GM18498 (cell line): ENCODE measurements around the gene PARD6B.
A peak's percentile ranks its signal among the peaks of the same experiment; 100 is the strongest.
"Not testable (repeated sequence)": the region's sequence is repeated elsewhere in the genome, so short reads cannot be mapped to it uniquely, and the experiment has no call there.

ENCODE experiments used
- ATAC-seq: cut with Tn5 transposase; IDR thresholded peaks from one replicate; pipeline ENCODE4 v1.9.1; 2021; ENCODE audit warnings: mild to moderate bottlenecking, moderate library complexity; ENCODE audit not compliant: unreplicated experiment

PARD6B gene, protein sequence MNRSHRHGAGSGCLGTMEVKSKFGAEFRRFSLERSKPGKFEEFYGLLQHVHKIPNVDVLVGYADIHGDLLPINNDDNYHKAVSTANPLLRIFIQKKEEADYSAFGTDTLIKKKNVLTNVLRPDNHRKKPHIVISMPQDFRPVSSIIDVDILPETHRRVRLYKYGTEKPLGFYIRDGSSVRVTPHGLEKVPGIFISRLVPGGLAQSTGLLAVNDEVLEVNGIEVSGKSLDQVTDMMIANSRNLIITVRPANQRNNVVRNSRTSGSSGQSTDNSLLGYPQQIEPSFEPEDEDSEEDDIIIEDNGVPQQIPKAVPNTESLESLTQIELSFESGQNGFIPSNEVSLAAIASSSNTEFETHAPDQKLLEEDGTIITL

DNA sequence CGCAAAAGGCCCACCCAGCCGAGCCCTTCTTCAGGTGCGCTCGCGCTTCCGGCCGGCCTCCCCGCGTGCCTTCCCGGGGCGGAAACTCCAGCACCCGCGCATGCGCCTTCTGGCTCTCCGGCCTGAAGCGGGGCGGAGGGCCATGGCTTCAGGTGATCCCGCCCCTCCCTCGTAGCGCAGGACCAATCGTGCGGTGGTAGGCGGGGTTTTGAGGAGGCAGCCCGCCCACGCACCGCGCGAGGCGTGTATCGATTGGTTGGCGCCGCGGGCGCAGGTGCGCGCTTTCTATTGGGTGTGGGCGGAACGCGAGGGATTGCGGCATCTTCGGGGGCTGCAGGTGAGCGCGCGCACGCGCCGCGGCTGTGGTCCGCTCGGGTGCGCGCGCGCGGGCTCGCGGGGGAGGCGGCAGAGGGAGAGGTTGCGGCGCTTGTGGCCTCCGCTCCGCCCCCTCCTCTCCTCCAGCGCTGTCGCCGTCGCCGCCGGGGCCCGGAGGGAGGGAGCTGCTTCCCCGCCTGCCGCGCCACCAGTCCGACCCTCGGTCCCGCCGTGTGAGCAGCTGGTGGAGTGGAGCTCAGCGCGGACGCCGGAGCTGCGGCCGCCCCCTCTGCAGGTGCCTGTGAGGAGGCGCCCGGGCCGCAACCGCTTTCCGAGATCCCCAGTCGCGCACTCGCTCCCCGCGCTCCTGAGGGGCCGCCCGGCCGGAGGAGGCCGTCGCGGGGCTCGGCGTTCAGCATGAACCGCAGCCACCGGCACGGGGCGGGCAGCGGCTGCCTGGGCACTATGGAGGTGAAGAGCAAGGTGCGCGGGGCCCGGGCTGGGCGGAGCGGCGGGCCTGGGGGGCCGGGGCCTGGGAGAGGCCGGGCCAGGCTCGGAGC is at the start of gene PARD6B:
Gene PARD6B, plus strand, starts transcription at position 526 of the 875 bp plus-strand sequence. Its CDS starts 207 bp downstream, at position 733.
- peak; percentile 92 for ATAC-seq

DNA sequence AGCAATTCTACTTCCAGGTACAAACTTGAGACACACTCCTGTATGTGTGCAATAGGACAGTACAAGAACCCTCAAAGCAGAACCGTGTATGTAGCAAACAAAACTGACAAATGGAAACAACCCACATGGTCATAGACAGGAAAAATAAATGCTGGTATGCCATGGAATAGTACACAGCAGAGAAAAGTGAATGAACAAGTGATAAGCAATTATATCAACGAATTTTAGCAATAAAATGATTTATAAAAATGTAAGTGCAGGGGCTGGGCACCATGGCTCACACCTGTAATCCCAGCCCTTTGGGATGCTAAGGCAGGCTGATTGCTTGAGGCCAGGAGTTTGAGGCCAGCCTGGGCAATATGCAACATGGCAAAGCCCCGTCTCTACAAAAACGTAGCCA is 49.3 kb upstream of the PARD6B start:
- ATAC-seq: no peak

DNA sequence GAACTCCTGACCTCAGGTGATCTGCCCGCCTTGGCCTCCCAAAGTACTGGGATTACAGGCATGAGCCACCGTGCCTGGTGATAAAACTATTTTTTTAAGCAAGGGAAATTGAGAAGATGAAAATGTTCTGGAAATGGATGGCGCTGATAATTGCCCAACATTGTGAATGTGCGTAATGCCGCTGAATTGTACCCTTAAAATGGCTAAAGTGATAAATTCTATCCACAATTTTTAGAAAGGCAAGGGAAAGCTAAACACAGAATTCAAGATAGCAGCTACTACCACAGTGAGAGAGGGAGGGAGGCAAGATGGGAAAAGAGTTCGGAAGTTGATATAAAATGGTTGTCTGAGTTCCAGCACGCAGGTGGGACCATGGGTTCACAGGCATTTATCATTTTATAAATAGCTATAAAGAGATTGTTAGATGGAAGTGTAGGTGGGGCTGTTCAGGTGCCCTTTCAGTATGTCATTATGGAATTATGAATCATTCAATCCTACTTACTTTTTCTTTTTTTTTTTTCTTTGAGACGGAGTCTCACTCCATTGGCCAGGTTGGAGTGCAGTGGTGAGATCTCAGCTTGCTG is 48.3 kb upstream of the PARD6B start:
- no peak for ATAC-seq

DNA sequence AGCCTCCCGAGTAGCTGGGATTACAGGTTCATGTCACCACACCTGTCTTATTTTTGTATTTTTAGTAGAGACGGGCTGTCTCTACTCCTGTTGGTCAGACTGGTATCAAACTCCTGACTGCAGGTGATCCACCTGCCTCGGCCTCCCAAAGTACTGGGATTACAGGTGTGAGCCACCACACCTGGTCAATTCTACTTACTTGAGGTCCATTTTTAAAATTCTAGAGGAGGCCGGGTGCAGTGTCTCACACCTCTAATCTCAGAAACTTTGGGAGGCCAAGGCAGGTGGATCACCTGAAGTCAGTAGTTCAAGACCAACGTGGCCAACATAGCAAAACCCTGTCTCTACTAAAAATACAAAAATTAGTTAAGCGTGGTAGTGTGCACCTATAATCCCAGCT is 47.8 kb upstream of the PARD6B start:
- no peak for ATAC-seq

DNA sequence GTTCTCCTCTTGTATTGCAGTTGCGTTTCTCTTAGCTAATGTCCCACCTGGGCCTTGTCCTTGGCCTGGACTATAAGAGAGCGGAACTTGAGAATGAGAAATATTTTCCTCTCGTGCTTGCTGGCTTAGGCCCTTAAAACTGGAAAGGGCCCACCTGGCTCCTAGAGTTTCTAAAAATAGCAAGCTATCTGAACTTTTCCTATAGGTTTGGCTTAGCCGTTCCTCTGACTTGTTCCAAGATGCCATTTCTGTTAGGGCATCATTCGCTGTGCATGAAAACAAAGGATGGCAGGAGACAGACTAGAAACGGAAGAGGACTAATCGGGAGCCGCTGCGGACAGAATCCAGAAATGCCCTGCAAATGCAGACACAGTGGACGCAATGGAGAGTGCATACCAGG is 44.6 kb upstream of the PARD6B start:
- no peak for ATAC-seq

DNA sequence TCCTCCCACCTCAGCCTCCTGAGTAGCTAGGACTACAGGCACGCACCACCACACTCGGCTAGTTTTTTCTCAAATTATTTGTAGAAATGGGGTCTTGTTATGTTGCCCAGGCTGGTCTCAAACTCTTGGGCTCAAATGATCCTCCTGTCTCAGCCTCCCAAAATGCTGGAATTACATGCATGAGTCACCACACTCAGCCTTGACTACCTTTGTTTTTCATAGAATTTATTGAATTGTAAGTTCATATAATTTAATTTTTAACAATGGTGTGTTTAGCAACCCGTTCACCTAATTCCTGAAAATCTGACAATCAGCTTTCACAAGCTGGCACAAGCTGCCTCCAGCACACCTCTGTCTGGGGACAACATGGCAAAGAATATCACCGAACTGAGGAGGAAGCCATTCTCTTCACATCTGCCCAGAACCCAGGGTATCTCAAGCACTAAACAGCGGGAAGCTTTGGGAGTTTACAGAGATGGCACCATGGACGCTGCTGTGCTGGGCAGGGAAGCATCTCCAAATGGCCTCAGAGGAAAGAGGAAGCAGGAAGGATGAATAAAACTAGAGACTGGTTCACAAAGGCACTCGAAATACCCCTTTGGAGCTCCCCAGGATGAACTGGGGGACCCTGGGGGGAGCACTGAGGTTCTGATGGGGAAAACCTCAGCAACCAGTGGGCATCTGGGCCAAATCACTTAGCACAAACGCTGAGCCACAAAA is 43.0 kb upstream of the PARD6B start:
- ATAC-seq: no peak

DNA sequence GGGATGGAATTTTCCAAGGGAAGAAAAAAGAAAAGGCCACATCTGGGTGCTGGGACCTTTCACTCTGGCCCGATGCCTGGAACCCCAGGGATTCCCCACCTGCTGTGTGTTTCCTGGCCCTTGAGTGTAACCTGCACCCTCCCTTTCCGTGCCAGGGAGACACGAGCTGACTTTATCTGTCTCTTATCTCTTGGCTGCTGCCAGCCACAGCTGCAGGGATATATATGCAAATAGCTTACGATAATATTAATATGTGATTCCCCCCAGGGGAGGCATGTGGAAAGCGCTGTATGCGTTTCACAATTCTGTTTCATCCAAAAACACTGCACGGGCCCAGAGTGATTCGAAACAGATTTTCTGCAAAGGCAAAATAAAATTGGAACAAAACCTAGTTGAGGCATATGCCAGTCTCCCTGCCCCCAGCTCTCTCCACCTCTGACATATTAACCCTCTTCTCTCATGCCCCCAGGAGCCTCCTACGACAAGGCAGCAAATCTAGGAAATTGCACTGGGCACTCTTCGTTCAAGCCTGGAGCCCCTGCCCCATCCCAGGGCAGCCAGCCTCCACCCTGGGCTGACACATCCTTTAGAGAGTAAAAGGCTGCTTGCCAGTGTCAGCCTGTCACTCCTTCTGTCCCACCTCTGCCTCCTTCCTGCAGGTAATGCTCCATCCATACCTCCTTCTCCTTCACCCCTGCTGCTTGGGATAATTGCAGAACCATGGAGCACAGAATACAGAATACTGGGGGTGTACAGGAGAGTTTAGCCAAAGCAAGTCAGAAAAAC is 41.3 kb upstream of the PARD6B start:
- ATAC-seq: no peak

DNA sequence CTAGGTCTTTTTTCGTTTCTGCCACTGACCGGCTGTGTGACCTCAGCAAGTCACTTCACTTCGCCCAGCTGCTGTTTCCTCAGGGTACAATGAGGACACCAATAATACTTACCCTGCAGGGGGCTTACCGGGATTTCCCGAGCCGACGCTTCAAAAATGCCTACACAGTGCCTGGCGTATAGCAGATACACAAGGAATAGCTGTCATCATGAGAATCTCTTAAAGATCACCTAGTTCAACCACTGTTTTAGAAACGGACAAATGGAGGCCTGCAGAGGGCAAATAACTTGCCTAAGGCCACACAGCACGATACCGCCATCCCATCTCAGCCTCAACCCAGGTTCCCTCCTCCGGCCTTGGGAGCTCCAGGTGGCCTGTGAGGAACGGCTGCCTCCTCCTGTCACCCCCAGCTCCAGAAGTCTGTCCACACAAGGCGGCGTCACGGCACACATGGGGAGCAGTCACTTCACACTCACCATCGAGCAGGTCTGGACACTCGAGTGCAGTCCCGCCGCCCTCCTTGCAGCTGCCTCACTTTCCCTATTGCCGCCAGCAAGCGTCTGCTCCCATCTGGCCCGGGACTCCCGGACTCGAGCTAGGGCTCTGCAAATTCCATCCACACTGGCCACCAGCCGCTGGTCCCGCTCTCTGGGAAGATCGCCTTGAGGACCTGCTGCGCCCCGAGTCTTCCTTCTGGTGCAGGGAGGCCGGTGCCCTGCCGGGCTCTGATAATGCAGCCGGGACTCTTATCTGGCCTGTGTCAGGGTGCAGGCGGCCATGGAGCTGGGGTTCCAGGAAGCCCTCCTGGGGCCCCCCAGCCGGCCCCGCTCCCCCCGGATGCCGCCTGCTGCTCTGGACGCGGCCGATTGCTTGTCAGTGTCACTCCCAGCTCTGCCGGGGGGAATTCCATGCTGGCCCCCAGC is 40.5 kb upstream of the PARD6B start, which contains the start of gene RIPOR3:
Gene RIPOR3, minus strand, starts transcription at position 893 of the 923 bp plus-strand sequence. Its CDS starts 414 bp downstream, at position 479.
- no peak for ATAC-seq

DNA sequence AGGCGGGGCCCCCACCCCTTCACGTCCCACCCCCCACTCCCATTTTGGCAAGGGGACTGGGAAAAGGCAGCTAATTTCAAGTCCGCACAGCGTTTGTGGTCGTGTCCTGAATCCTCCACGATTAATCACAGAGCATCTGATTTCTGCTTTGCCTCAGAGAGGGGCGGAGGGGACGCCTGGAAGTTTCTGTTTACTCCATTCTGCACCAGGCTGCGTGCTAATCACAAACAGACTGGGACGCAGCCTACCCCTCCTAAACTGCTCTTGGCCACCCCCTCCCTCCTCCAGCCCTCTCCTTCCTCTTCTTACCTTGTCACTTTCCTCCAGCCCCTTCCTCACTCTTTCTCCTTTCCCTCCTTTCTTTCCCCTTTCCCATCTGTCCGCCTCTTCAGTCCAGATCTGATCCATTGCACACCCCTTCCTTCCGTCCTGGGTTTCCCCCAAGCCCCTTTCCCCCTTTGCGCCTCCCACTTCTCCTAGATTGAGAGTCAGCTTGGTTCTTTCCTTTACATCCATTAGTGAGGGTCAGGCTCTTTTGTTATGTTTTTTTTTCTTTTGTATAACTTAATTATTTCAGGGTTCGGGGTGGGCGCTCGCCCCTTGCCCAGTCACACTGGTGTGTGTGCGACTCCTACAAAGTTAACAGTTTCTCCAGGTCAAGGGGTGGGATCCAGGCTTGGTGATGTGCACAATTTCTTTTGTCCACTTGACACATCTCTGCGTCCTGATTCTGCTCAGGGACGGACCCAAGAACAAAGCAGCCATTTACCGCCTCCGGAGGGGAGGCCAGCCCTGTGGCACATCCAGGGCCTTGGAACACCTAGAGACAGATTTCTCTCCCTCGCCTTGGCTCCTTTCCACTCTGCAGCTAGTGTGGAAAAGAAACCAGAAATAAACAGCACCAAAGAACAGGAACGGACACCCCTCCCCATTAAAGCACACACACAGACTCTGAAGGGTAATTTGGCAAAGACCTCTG is 39.5 kb upstream of the PARD6B start:
- no peak for ATAC-seq

DNA sequence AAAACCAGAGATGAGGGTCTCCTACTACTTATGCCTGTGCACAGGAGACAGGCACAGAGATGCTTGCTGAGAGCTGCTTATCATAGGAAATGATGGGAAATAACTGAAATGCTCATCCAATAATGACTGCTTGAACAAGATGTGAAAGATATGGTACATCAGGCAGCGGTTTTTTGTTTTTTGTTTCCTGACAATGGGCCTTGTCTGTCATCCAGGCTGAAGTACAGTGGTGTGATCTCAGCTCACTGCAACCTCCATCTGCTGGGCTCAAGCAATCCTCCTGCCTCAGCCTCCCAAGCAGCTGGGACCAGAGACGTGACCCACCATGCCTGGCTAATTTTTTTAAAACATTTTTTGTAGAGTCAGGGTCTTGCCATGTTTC is 38.8 kb upstream of the PARD6B start:
- ATAC-seq: no peak

DNA sequence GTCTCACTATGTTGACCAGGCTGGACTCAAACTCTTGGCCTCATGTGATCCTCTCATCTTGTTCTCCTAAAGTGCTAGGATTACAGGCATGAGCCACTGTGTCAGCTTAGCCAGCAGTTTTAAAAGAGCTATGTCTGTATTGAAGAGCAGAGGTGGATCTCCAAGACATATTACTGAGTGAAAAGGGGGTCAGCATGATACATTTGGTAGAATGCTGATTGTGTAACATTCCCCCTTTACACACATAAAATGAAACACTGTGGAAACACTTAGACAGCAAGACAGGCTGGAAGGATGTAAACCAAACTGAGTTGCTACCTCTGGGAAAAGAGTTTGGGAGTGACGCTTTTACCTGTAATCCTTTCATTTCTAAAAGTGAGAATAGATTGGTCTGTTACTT is 38.4 kb upstream of the PARD6B start:
- no peak for ATAC-seq

DNA sequence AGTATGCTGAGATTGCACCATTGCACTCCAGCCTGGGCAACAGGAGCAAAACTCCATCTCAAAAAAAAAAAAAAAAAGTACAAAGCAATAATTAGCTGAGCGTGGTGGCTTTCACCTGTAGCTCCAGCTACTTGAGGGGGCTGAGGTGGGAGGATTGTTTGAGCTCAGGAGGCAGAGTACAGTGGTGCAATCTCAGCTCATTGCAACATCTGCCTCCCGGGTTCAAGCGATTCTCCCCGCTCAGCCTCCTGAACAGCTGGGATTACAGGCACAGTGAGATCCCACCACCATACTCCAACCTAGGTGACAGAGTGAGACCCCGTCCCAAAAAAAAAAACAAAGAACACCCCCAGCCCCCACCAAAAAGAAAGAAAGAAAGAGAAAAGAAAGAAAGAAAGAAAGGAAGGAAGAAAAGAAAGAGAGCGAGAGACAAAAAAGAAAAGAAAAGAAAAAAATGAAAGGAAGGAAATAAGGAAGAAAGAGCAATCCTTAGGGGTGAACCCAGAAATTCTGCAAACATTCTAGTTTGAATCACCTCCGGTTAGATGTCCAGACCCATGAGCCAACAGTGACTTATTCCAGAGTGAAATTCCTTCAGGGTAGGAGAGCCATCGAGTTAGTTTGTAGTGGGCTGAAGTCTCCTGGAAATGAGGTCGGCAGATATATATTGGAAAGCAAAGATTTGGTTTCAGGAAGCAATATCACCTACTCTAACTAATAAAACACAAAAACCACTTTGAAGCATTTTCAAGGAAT is 36.8 kb upstream of the PARD6B start:
- no peak for ATAC-seq

DNA sequence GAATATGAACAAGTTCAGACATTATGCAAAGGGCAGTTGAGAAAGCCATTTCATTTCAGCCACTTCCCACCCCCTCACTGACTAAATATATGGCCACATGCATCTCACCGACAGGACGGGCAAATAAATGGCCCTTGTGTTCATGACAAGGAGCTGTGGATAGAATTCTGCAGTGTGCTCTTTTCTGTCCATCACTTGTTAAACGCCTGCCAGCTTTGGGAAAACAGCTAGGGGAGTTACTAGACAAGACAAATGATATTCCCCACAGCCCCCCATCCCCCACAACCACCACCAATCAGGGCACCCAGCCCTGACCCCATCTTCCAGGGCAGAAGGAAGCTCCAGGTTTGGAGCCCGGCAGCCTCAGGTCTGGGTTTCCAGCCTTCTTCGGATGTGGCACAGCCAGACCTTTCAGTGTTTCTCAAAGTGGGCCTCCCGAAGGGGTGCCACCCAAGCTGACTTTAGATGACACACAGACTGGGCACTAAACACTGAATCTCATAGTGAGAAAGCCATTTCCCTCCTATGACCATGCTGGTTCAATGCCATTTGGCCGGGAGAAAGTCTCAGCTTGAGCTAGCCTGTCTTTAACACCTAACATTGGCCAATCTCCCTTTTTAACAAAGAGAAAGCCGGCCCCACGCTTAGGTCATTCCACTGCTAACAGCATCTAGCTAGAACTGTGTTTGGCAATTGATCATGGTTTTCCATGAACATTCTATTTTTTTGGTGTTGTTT is 36.1 kb upstream of the PARD6B start:
- no peak for ATAC-seq

DNA sequence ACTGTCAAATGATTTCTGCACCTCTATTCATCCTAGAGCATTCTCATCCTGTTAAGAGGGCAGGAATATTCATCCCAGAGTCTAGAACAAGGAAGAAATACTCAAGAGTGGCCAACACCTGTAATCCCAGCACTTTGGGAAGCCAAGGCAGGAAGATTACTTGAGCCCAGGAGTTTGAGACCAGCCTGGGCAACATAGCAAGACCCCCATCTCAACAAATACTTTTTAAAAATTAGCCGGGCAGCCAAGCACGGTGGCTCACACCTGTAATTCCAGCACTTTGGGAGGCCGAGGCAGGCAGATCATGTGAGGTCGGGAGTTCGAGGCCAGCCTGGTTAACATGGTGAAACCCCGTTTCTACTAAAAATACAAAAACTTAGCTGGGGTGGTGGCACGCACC is 33.1 kb upstream of the PARD6B start:
- not testable (repeated sequence) for ATAC-seq

DNA sequence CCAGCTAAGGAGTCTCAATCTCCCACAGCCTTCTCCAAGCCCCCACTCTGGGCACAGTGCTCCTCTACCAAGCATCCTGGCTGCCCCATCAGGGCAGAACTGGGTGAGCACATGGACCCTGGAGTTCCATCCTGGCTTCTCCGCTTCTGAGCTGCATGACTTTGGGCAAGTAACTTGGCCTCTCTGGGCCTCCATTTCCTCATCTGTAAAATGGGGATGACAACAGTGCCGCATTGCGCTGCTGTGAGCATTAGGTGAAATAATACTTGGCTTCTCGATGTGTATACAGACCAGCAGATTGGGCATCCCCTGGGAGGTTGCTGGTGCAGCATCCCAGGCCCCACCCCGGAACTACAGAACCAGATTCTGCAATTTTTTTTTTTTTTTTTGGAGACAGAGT is 31.7 kb upstream of the PARD6B start:
- ATAC-seq: no peak
